ENCODE data around the gene LIX1L. TPM values are rescaled to one million over a fixed set of nuclear protein-coding genes. Genes with fewer than 3 reads are reported as not detected.

Gene LIX1L
- total RNA-seq, 1 donor from 2014 or later = 37.5 TPM

DNA sequence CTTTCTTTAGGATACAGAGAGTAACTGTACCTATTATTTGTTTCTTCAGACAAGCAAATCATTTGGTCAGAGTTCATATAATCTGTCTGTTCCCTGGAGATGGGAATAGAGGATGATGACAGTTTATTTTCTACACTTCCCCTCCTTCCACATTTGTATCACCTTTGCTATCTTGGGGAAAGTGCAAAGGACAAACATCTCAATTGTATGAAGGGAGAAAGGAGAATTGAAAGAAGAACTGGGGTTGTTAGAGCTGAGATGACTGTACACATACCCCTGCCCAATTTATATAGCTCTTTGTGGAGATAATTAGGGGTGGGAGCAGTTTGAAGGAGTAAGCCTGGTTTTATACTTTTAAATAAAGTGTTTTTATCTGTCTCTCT, 20.6 kb upstream of the LIX1L start:
- TF ChIP-seq, protein P1, sequence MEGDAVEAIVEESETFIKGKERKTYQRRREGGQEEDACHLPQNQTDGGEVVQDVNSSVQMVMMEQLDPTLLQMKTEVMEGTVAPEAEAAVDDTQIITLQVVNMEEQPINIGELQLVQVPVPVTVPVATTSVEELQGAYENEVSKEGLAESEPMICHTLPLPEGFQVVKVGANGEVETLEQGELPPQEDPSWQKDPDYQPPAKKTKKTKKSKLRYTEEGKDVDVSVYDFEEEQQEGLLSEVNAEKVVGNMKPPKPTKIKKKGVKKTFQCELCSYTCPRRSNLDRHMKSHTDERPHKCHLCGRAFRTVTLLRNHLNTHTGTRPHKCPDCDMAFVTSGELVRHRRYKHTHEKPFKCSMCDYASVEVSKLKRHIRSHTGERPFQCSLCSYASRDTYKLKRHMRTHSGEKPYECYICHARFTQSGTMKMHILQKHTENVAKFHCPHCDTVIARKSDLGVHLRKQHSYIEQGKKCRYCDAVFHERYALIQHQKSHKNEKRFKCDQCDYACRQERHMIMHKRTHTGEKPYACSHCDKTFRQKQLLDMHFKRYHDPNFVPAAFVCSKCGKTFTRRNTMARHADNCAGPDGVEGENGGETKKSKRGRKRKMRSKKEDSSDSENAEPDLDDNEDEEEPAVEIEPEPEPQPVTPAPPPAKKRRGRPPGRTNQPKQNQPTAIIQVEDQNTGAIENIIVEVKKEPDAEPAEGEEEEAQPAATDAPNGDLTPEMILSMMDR (conservative IDR thresholded peaks at IDR 0.05) = no peak
- Mint-ChIP-seq H3K27me3 (ENCODE audit: low read depth) (no peaks in the 10 kb centered on the region), H3K9me3 (no peaks in the 10 kb centered on the region), H3K4me1 (peaks cover 11% of the 10 kb centered on the region), H3K4me3 (no peak overlapping the region), H3K36me3 (ENCODE audit: low read depth) (no peaks in the 10 kb centered on the region), H3K27ac (ENCODE audit: unreplicated experiment) (no peak overlapping the region)
- DNase-seq (ENCODE audit: low read depth, low spot score) = no peak

DNA sequence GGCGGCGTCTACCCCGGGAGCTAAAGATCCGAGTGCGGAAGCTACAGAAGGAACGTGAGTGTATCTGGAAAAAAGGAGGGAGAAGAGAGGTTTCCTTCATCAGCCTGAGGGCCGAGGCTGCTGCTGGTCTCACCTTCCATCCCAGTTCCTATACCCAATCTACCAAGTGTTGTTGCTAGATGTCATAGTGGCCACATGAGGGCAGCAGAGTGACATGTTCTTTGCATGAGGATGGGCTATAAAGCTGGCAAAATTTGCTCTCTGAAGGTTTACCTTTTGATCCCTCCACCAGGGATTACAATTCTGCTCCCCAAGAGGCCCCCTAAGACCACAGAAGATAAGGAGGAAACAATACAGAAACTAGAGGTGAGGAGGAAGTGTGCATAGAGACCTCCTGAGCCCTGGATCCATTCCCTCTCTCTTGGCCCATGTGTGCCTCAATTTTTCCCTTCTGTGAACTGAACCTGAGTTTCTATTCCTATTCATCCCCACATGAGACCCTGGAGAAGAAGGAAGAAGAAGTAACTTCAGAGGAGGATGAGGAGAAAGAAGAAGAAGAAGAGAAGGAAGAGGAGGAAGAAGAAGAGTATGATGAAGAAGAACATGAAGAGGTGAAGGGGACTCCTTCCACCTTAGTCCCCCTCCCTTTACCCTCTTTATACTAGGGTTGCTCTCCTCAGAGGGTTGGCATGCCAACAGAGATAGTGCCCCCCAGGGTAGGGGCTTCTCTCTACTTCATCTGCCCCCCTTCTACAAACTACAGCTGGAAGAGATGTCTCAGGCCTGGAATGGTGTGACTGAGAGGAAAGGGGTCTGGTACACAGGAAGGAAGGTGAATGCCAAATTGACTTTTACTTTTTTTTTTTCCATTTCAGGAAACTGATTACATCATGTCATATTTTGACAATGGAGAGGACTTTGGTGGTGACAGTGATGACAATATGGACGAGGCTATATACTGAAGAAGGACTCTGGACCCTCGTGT, 20.0 kb upstream of the LIX1L start:
- no peaks in the 10 kb centered on the region for H3K27me3 Mint-ChIP-seq (ENCODE audit: low read depth)
- H3K4me3 Mint-ChIP-seq = peak overlapping the region; percentile 20
- TF ChIP-seq, protein P1 (conservative IDR thresholded peaks at IDR 0.05) = peak; percentile 92
- peak; percentile 55 for DNase-seq (ENCODE audit: low read depth, low spot score)
- no peak overlapping the region for H3K27ac Mint-ChIP-seq (ENCODE audit: unreplicated experiment)
- no peaks in the 10 kb centered on the region for H3K36me3 Mint-ChIP-seq (ENCODE audit: low read depth)
- H3K9me3 Mint-ChIP-seq = no peaks in the 10 kb centered on the region
- H3K4me1 Mint-ChIP-seq = peaks cover 11% of the 10 kb centered on the region

DNA sequence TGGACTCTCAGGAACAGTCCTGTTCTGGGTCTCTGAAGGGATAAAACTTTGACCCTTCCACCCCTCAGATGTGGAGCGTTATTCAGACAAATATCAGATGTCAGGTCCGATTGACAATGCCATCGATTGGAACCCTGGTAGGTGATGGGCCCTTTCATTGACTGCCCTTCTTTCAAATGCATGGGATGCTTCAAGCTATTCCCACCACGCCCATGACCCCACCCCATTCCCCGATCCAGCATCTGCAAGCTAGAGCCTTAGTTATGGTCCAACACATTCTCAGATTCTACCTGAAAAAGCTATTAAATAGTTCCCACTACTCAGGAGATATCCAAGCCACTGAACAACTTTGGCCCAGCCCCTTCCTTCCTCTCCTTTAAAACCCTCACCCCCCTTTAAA, 19.2 kb upstream of the LIX1L start:
- Mint-ChIP-seq H3K4me3 (no peak overlapping the region), H3K36me3 (ENCODE audit: low read depth) (no peaks in the 10 kb centered on the region), H3K27me3 (ENCODE audit: low read depth) (no peaks in the 10 kb centered on the region), H3K4me1 (peaks cover 11% of the 10 kb centered on the region), H3K27ac (ENCODE audit: unreplicated experiment) (no peak overlapping the region), H3K9me3 (no peaks in the 10 kb centered on the region)
- no peak for DNase-seq (ENCODE audit: low read depth, low spot score)
- TF ChIP-seq, protein P1 (conservative IDR thresholded peaks at IDR 0.05) = no peak

DNA sequence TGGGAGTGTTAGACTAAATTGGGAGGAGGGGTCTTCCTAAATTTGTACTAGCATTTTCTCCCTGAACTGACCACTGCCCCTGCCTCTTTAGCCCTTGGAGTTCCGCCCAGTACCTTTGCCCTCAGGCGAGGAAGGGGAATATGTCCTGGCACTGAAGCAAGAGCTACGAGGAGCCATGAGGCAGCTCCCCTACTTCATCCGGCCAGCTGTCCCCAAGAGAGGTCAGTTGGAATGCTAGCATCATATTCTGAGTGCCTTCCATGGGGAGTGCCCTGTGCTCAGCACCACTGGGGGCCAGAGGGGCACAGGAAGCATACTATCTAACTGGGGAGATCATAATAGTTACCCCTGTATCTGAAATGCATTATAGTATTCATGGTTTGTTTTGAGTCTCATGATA, 17.4 kb upstream of the LIX1L start:
- H3K4me1 Mint-ChIP-seq = peaks cover 11% of the 10 kb centered on the region
- no peaks in the 10 kb centered on the region for H3K27me3 Mint-ChIP-seq (ENCODE audit: low read depth)
- no peaks in the 10 kb centered on the region for H3K9me3 Mint-ChIP-seq
- H3K36me3 Mint-ChIP-seq (ENCODE audit: low read depth) = no peaks in the 10 kb centered on the region
- TF ChIP-seq, protein P1 (conservative IDR thresholded peaks at IDR 0.05) = no peak
- no peak for DNase-seq (ENCODE audit: low read depth, low spot score)
- H3K27ac Mint-ChIP-seq (ENCODE audit: unreplicated experiment) = no peak overlapping the region
- H3K4me3 Mint-ChIP-seq = no peak overlapping the region

DNA sequence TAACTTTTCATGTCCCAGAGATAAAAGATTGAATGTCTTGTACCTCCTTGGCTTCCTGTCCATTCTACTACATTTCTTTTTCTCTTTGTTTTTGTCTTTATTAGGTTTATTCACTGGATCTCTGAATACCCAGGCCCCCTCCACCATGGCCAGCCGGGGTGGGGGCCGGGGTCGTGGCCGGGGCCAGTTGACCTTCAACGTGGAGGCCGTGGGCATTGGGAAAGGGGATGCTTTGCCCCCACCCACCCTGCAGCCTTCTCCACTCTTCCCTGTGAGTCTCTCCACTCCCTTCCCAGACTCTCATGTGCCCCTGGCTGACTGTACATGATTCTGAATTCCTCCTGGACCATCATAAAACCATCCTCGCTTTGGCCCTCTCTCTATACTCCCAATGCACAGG, 16.9 kb upstream of the LIX1L start:
- no peak for DNase-seq (ENCODE audit: low read depth, low spot score)
- Mint-ChIP-seq H3K9me3 (no peaks in the 10 kb centered on the region), H3K36me3 (ENCODE audit: low read depth) (no peaks in the 10 kb centered on the region), H3K27me3 (ENCODE audit: low read depth) (no peaks in the 10 kb centered on the region), H3K4me3 (no peak overlapping the region), H3K4me1 (peaks cover 11% of the 10 kb centered on the region), H3K27ac (ENCODE audit: unreplicated experiment) (no peak overlapping the region)
- TF ChIP-seq, protein P1 (conservative IDR thresholded peaks at IDR 0.05) = no peak
